DOHH2 (cell line): ENCODE measurements around the gene GAMT.

Experiments
- H3F3A ChIP-seq: fragments of 200-600 bp; sonication (generic), shearing (Covaris generic); 2 replicates; pipeline ENCODE4 v1.6.0; 2016; ENCODE audit warnings: antibody characterized with exemption, mild to moderate bottlenecking; ENCODE audit not compliant: control insufficient read depth, insufficient read depth
- H3K27ac ChIP-seq: fragments of 200-600 bp; sonication (generic); 2 replicates; pipeline ENCODE4 v1.5.1; 2014; ENCODE audit warnings: low read depth, mild to moderate bottlenecking, low read length, moderate library complexity
- H3K27me3 ChIP-seq: fragments of 200-600 bp; sonication (generic); 2 replicates; pipeline ENCODE4 v1.6.1; 2014; ENCODE audit warnings: mild to moderate bottlenecking, low read length, mixed read lengths; ENCODE audit not compliant: control insufficient read depth
- H3K36me3 ChIP-seq: fragments of 200-600 bp; sonication (generic); 2 replicates; pipeline ENCODE4 v1.6.1; 2014; ENCODE audit warnings: mild to moderate bottlenecking, low read length, moderate library complexity, mixed read lengths; ENCODE audit not compliant: control insufficient read depth
- H3K4me1 ChIP-seq: fragments of 200-600 bp; sonication (generic); 2 replicates; pipeline ENCODE4 v1.6.1; 2014; ENCODE audit warnings: mild to moderate bottlenecking, low read length, mixed read lengths; ENCODE audit not compliant: control insufficient read depth
- H3K4me2 ChIP-seq: fragments of 200-600 bp; sonication (generic); 2 replicates; pipeline ENCODE4 v1.6.0; 2014; ENCODE audit warnings: mild to moderate bottlenecking, low read length, moderate library complexity
- H3K4me3 ChIP-seq: fragments of 200-600 bp; sonication (generic); 2 replicates; pipeline ENCODE4 v1.5.1; 2014; ENCODE audit warnings: mild to moderate bottlenecking, low read length, mixed read lengths
- H3K79me2 ChIP-seq: fragments of 200-600 bp; sonication (generic); 2 replicates; pipeline ENCODE4 v1.6.1; 2014; ENCODE audit warnings: mild to moderate bottlenecking, low read length, mixed read lengths; ENCODE audit not compliant: control insufficient read depth
- H3K9me2 ChIP-seq: fragments of 200-600 bp; sonication (generic); replicated peaks from 2 replicates; pipeline ENCODE4 v1.6.1; 2014; ENCODE audit warnings: mild to moderate bottlenecking, low read length, mixed read lengths; ENCODE audit not compliant: control insufficient read depth
- H3K9me3 ChIP-seq: fragments of 200-600 bp; sonication (generic); 2 replicates; pipeline ENCODE4 v1.6.1; 2014; ENCODE audit warnings: antibody characterized with exemption, low read length, mixed read lengths; ENCODE audit not compliant: control insufficient read depth, insufficient read depth
- H4K20me1 ChIP-seq: fragments of 200-600 bp; sonication (generic); 2 replicates; pipeline ENCODE4 v1.6.0; 2014; ENCODE audit warnings: low read depth, mild to moderate bottlenecking, antibody characterized with exemption, low read length, moderate library complexity; ENCODE audit not compliant: control insufficient read depth, insufficient read depth
- EZH2phosphoT487 ChIP-seq: fragments of 200-600 bp; sonication (generic); IDR thresholded peaks from 2 replicates; pipeline ENCODE4 v1.6.1; 2017; ENCODE audit warnings: borderline replicate concordance, mild to moderate bottlenecking, antibody characterized with exemption, low read length, moderate library complexity, mixed read lengths
- TF ChIP-seq, protein P1 (sequence below): fragments of 200-600 bp; sonication (generic); IDR thresholded peaks from one replicate; pipeline ENCODE4 v1.5.1; 2014; ENCODE audit warnings: antibody characterized with exemption, mild to moderate bottlenecking, low read depth, low read length; ENCODE audit not compliant: poor library complexity, severe bottlenecking

Gene GAMT

DNA sequence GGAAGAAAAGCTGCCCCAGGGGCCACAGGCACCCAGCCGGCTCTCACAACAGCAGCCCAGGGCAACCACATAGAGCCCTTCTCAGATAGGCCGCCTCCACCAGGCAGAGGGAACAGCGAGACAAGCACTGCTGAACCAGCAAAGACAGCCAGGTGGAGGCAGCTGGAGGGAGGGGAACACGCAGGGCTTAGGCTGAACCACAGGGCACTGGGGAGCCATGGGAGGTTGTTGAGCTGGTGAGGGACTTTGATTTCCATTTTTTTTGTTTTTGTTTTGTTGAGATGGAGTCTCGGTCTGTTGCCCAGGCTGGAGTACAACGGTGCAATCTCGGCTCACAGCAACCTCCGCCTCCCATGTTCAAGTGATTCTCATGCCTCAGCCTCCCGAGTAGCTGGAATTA, 3.5 kb downstream of the GAMT start:
- H3F3A ChIP-seq = peaks cover 3% of the 10 kb centered on the region; the same call in 1 of the 2 replicates
- no peaks in the 10 kb centered on the region for H3K9me2 ChIP-seq
- peaks cover 7% of the 10 kb centered on the region for H3K27me3 ChIP-seq
- H3K79me2 ChIP-seq = peaks cover 14% of the 10 kb centered on the region
- no peak overlapping the region for H3K4me3 ChIP-seq
- H3K27ac ChIP-seq = no peak overlapping the region
- TF ChIP-seq, protein P1, sequence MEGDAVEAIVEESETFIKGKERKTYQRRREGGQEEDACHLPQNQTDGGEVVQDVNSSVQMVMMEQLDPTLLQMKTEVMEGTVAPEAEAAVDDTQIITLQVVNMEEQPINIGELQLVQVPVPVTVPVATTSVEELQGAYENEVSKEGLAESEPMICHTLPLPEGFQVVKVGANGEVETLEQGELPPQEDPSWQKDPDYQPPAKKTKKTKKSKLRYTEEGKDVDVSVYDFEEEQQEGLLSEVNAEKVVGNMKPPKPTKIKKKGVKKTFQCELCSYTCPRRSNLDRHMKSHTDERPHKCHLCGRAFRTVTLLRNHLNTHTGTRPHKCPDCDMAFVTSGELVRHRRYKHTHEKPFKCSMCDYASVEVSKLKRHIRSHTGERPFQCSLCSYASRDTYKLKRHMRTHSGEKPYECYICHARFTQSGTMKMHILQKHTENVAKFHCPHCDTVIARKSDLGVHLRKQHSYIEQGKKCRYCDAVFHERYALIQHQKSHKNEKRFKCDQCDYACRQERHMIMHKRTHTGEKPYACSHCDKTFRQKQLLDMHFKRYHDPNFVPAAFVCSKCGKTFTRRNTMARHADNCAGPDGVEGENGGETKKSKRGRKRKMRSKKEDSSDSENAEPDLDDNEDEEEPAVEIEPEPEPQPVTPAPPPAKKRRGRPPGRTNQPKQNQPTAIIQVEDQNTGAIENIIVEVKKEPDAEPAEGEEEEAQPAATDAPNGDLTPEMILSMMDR = no peak
- no peak for TF ChIP-seq EZH2phosphoT487
- H3K4me2 ChIP-seq = no peak overlapping the region
- no peaks in the 10 kb centered on the region for H3K9me3 ChIP-seq
- H4K20me1 ChIP-seq = peaks cover 3% of the 10 kb centered on the region
- H3K36me3 ChIP-seq = peaks cover 19% of the 10 kb centered on the region; the same call in 1 of the 2 replicates
- H3K4me1 ChIP-seq = peaks cover 21% of the 10 kb centered on the region

DNA sequence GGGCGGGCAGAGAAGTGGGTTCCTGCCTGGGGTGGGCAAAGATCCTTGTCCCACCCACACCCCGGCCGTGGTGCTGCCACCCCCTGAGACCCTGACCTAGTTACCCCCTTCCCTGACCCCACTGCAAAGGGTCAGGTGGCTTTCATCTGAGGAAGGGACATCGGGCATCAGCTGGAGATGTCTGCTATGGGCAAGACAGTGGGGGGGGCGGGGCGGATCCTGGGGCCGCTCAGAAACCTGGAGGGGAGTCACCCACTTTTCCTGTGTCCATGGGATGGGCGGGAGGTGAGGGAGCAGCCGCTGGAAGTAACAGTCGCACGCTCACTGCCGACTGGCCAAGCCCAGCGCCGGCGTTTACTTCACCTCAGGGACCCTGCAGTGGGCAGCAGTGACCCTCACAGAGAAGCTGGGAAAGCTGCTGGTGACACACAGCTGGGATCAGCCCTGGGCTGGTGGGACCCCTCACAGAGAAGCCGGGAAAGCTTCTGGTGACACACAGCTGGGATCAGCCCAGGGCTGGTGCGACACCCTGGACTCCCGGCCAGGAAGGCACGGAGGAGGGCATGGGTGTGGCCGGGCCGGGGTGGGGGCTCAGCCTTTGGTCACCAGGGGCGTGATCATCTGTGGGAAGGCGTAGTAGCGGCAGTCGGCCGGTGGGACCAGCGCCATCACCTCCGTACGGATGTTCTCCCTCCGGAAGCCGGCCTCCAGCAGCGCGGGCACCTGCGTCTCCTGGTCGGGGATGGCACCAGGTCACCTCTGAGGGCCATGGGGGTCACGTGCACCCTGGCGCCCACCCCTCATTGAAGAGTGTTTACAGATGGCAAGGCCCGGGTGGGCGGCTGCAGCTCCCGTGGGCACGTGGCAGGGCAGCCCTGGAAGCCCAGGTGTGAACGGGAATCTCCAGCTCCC, 4.3 kb downstream of the GAMT start:
- peaks cover 14% of the 10 kb centered on the region for H3K79me2 ChIP-seq
- H3K27ac ChIP-seq = no peak overlapping the region
- H3K27me3 ChIP-seq = no peaks in the 10 kb centered on the region
- no peak overlapping the region for H3K4me2 ChIP-seq
- TF ChIP-seq EZH2phosphoT487 = no peak
- TF ChIP-seq, protein P1 = no peak
- peaks cover 27% of the 10 kb centered on the region; the same call in 1 of the 2 replicates for H3K36me3 ChIP-seq
- no peak overlapping the region for H3K4me3 ChIP-seq
- peaks cover 13% of the 10 kb centered on the region for H3K4me1 ChIP-seq
- peaks cover 3% of the 10 kb centered on the region for H4K20me1 ChIP-seq
- H3K9me3 ChIP-seq = no peaks in the 10 kb centered on the region
- no peaks in the 10 kb centered on the region for H3K9me2 ChIP-seq
- peaks cover 3% of the 10 kb centered on the region; the same call in 1 of the 2 replicates for H3F3A ChIP-seq

DNA sequence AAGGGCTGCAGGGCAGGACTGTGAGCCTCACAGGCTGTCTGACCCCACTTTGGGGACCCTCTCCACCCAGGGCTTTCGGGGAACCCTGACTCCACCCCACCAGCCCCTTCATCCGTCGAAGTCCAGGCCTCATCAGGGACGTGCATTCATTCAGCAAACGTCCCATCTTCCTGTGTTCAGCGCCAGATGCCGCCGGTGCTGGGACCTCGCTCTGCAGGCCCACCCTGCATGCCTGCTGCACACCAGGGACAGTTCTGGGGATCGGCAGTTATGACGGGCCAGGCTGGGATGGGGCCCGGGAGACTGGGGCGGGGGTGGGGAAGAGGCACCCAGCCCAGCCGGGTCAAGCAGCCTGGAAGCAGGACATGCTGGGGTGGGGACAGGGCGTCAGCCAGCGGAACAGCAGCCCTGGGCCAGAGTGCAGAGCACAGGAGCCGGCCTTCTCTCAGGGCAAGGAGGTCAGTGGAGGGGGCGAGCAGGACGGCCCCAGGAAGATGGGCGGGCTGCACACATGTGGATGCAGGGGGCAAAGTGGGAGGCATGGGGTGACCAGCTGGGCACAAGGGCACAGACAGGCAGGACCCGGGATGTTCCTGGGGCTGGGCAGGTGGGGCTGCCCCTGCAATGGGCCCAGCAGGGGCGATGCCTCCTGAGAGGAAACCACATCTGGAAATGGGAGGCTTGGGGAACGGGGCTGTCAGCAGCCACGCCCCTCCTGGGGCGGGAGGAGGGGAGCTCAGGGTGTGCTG, 5.1 kb downstream of the GAMT start:
- peaks cover 3% of the 10 kb centered on the region for H4K20me1 ChIP-seq
- H3K27me3 ChIP-seq = no peaks in the 10 kb centered on the region
- no peak overlapping the region for H3K4me2 ChIP-seq
- H3K36me3 ChIP-seq = peaks cover 27% of the 10 kb centered on the region; the same call in 1 of the 2 replicates
- H3K79me2 ChIP-seq = peaks cover 14% of the 10 kb centered on the region
- H3K4me1 ChIP-seq = peaks cover 8% of the 10 kb centered on the region
- H3K9me2 ChIP-seq = no peaks in the 10 kb centered on the region
- H3K4me3 ChIP-seq = no peak overlapping the region
- H3F3A ChIP-seq = peaks cover 3% of the 10 kb centered on the region; the same call in 1 of the 2 replicates
- no peak overlapping the region for H3K27ac ChIP-seq
- no peak for TF ChIP-seq EZH2phosphoT487
- TF ChIP-seq, protein P1 = no peak
- H3K9me3 ChIP-seq = no peaks in the 10 kb centered on the region
